ENCODE results near the gene ZNF134.

DNA sequence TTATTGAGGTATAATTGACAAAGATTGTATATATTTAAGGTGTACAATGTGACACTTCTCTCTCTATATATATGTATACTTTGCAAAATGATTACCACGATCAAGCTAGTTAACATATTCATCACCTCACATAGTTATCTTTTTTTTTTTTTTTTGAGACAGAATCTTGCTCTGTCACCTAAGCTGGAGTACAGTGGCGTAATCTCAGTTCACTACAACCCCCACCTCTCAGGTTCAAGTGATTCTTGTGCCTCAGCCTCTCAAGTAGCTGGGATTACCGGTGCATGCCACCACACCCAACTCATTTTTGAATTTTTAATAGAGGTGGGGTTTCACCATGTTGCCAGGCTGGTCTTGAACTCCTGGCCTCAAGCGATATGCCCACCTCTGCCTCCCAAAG lies 58.4 kb downstream of the ZNF134 start:
- TF ChIP-seq SIN3B (IDR thresholded peaks at IDR 0.05; ENCODE audit: low read depth) (no peak), SETDB1 (IDR thresholded peaks at IDR 0.05; ENCODE audit: low read length) (no peak), CTCF (IDR thresholded peaks at IDR 0.05 in 2 of 3, conservative IDR thresholded peaks at IDR 0.05 in 1 of 3; ENCODE audit: insufficient read depth in 2 of 3, low read depth in 1 of 3, low read length in 3 of 3) (no peak), SIN3A (IDR thresholded peaks at IDR 0.05; ENCODE audit: borderline replicate concordance in 2 of 2, control insufficient read depth in 1 of 2, low read depth in 2 of 2, low read length in 2 of 2) (no peak), MXI1 (IDR thresholded peaks at IDR 0.05; ENCODE audit: low read depth, low read length) (no peak), USF2 (CRISPR knock-in tag; IDR thresholded peaks at IDR 0.05) (no peak), ZNF124 (CRISPR knock-in tag; IDR thresholded peaks at IDR 0.05) (no peak), HCFC1 (IDR thresholded peaks at IDR 0.05; ENCODE audit: low read depth, low read length) (no peak)
- TF ChIP-seq, protein P1, sequence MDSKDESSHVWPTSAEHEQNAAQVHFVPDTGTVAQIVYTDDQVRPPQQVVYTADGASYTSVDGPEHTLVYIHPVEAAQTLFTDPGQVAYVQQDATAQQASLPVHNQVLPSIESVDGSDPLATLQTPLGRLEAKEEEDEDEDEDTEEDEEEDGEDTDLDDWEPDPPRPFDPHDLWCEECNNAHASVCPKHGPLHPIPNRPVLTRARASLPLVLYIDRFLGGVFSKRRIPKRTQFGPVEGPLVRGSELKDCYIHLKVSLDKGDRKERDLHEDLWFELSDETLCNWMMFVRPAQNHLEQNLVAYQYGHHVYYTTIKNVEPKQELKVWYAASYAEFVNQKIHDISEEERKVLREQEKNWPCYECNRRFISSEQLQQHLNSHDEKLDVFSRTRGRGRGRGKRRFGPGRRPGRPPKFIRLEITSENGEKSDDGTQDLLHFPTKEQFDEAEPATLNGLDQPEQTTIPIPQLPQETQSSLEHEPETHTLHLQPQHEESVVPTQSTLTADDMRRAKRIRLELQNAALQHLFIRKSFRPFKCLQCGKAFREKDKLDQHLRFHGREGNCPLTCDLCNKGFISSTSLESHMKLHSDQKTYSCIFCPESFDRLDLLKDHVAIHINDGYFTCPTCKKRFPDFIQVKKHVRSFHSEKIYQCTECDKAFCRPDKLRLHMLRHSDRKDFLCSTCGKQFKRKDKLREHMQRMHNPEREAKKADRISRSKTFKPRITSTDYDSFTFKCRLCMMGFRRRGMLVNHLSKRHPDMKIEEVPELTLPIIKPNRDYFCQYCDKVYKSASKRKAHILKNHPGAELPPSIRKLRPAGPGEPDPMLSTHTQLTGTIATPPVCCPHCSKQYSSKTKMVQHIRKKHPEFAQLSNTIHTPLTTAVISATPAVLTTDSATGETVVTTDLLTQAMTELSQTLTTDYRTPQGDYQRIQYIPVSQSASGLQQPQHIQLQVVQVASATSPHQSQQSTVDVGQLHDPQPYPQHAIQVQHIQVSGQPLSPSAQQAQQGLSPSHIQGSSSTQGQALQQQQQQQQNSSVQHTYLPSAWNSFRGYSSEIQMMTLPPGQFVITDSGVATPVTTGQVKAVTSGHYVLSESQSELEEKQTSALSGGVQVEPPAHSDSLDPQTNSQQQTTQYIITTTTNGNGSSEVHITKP (IDR thresholded peaks at IDR 0.05; ENCODE audit: partially characterized antibody) = no peak
- TF ChIP-seq, protein P2, sequence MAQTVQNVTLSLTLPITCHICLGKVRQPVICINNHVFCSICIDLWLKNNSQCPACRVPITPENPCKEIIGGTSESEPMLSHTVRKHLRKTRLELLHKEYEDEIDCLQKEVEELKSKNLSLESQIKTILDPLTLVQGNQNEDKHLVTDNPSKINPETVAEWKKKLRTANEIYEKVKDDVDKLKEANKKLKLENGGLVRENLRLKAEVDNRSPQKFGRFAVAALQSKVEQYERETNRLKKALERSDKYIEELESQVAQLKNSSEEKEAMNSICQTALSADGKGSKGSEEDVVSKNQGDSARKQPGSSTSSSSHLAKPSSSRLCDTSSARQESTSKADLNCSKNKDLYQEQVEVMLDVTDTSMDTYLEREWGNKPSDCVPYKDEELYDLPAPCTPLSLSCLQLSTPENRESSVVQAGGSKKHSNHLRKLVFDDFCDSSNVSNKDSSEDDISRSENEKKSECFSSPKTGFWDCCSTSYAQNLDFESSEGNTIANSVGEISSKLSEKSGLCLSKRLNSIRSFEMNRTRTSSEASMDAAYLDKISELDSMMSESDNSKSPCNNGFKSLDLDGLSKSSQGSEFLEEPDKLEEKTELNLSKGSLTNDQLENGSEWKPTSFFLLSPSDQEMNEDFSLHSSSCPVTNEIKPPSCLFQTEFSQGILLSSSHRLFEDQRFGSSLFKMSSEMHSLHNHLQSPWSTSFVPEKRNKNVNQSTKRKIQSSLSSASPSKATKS (CRISPR knock-in tag; IDR thresholded peaks at IDR 0.05) = no peak
